Stimulated activated CD4-positive, alpha-beta T cell treated with anti-CD3 and anti-CD28 coated beads, Interleukin-12 subunit alpha, Interleukin-12 subunit beta, amount 100 ng/mL, for 48 hours (primary cell): ENCODE results near the gene SUCLG2.

Experiments used
- DNase-seq, 3 donors: peaks; one replicate each; pipeline ENCODE4 v3.0.0-alpha.2; 2020; ENCODE audit warnings: low read depth in 2 of 3, low spot score in 1 of 3

SUCLG2 gene

DNA sequence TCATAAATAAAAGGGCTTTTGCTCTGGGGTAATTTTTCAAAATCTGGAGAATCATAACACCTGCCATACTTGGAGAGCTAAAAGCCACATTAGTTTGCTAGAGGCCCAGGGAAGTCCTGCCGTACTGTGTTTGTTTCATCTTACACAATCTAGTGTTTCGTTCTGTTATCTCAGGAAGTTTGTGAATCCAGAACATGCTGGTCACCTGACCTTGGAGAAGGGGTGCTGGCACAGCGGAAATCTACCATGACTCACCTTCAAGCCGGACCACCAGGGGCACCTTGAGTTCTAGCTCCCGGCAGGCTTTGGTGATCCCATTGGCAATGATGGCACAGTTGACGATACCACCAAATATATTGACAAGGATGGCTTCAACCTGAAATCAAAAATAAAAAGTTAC, 253.9 kb downstream of the SUCLG2 start:
- no peak for DNase-seq

DNA sequence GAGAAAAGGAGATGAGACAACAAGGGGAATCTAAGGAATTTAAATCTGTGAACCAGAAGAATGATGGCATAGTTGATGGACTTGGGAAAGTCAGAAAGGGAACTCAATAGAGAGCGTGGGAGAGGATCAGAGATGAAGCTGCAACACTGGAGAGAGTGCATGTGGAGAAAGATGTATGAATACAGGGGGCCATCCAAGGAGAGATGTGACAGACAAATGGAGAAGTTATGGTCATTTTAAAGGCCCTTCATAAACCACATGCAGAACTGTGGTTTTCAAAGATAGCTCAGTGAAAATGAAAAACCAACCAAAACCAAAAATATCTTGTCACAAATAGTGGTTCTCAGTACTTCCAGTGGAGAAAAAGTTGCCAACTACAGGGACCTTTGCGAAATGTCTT, 265.2 kb downstream of the SUCLG2 start:
- DNase-seq = no peak

- no peak for DNase-seq
Observed at GRCh38 chr3:67388738-67389137, 265.7 kb downstream of the SUCLG2 start.

DNA sequence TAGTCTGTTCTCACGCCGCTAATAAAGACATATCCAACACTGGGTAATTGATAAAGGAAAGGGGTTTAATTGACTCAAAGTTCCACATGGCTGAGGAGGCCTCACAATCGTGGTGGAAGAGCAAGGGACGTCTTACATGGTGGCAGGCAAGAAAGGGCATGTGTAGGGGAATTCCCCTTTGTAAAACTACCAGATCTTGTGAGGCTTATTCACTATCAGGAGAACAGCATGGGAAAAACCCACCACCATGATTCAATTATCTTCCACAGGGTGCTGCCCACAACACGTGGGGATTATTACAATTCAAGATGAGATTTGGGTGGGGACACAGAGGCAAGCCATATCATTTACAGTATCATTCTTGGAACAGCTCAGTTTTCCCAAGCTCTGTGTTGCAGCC, 268.0 kb downstream of the SUCLG2 start:
- no peak for DNase-seq

DNA sequence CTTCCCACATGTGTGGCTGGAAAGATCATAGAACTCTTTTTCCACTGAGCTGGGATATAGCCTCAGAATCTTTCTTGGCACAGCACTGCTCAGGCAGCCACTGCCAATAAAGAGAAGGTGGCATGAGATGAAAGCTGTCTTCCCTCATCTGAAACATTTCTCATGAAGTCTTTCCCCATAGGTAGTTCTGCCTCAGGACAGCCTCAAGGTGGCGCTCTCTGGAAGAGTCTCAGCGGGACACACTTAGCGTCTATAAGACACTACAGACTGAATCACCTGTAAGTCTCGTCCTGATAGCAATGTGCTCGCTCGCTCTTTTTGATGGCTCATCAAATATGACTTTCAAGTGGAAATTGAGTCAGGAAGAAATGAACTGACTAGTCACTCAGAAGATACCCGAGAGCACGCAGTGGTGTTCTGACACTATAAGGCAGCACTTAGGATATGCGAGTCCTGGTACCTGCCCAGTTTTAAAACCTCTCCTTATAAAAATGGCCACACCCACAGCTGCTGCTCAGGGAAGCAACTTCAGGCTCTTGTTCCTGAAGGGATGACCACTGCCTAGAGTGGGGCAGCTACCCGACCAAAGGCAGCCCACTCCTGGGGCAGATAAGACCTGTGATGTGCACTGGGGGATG, 269.5 kb downstream of the SUCLG2 start:
- peak; percentile 12 to 32 (median 24) for DNase-seq

- DNase-seq = no peak
Observed at GRCh38 chr3:67384016-67384415, 270.4 kb downstream of the SUCLG2 start.

- no peak for DNase-seq
Observed at GRCh38 chr3:67383379-67383778, 271.0 kb downstream of the SUCLG2 start.

DNA sequence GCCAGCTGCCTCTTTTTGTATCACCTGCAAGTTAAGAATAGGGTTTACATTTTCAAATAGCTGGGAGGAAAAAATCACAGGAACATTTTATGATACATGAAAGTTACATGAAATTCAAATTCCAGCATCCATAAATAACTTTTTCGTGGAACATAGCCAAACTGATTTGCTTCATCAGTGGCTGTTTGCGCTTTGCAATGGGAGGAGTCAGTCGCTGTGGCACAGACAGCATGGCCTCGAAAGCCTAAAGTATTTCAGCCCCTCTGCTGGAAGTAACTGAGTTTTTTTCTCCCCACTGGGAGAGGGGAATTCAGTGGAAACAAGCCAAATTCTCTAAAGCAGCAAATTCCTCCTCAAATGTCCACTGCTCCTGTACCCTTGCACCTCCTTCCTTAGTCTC, 271.9 kb downstream of the SUCLG2 start:
- no peak for DNase-seq

DNA sequence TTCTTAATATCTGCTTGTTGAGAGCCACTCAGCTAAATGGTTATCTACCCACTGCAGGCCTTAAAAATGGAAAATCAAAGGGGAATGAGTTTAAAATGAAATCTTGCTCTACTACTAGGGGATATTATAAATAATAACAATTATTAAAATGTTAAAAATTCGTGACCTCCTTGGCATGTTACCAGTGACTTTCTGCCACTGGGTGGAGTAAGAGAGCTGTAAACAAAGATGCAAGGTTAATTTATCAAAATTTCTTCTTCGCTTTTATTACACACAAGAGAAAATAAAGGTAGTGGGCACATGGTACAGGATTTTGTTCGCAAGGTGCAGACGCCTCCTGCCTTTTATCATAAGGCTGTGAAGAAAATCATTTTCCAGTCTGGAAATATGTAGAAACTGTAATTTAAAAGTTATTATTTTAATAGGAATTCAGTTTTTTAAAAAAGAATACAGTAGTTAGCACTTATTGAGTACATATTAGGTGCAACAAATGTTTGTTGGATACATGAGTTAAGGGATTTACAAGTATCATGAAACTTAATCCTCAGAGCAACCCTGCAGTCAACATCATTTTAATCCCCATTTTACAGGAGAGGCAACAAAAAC, 272.6 kb downstream of the SUCLG2 start:
- DNase-seq = peak in 1 of 3 donors; percentile 35

DNA sequence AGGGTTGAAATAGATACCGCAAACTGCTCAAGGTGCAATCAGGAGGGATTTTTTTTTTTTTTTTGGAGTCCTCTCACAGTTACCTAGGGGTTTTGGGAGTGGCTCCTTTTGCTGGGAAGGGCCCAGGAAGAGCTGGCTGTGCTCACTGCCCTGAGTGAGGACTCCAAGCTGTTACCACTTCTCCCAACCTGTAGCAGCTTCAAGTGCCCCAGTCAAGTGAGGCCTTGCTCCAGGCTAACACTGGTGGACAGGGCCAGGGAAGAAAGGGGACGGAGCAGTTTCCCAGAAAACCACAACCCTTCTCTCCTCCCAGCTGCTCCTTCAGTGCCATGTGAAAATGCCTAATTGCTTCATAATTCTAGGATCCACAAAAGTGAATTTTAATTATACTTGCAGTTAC, 274.3 kb downstream of the SUCLG2 start:
- DNase-seq = no peak

GRCh38 chr3:67377299-67377698, 277.1 kb downstream of the SUCLG2 start:
- no peak for DNase-seq

DNA sequence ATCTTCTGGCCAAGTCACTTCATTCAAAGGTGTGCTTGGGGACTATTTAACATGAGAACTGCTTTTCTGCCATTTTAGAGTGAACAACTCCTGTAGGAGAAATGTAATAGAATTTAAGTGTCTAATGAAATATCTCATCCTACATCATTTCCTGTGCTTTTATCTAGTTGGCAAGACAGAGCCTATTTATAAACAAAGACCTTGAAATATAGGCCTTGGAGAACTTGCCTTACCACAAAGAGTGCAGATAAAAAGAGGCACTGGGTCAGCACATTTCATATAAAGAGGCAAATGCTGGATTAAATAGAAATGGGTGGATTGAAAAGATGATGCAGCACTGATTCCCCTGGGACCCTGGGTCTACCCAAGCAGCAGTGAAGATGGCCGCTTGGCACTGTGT, 278.0 kb downstream of the SUCLG2 start:
- no peak for DNase-seq

DNA sequence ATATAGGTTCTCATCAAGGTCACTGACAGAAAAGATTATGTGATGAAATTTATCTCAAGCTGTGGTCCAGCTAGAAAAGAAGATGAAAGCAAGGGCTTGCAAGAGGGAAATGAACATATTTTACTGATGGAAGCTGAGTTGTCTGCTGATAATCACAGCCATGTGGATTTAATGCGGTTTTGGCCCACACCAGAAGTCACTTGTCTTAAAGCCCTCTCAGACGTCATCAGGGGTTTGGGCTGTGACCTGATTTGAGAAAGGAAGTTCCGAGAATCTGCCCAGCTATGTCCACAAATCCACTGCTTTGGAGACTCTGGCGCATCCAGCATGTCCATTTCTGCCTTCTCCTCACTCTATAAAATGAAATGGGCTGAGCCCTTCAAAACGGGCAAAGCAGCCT, 278.4 kb downstream of the SUCLG2 start:
- no peak for DNase-seq

DNA sequence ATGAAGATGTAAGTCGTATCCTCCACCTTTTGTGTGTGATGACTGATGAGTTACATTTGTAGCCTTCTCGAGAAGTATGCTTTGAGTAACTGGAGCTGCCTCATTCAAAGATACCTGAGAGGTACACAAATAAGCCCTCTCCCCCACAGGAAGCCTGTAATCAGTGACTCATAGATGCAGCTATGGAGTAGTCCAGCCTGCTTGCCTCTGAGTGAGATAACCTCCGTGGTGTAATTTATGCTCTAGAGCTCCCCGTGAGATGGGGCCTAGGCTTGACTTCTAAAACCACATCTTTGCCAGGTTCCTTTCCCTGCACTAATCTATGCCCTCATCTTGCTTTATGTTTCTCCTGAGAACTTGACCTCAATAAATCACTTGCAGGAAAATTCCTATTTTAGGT, 291.7 kb downstream of the SUCLG2 start:
- DNase-seq = peak in 1 of 3 donors; percentile 24

DNA sequence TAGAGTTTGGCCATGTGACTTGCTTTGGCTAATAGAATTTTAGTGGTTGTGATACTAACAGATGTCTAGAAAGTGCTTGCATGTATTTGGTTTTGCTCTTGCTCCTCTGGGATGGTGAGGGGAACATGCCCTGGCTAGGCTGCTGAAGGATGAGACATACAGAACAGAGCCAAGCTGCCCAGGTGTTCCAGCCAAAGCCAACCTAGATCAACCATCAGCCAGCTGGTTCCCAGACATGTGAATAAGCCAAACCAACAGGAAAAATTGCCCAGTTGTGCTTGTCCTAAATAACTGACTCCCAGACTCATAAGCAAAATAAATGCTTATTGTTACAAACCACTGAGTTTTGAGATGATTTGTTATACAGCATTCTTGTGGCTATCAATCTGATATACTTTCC, 292.6 kb downstream of the SUCLG2 start:
- no peak for DNase-seq

DNA sequence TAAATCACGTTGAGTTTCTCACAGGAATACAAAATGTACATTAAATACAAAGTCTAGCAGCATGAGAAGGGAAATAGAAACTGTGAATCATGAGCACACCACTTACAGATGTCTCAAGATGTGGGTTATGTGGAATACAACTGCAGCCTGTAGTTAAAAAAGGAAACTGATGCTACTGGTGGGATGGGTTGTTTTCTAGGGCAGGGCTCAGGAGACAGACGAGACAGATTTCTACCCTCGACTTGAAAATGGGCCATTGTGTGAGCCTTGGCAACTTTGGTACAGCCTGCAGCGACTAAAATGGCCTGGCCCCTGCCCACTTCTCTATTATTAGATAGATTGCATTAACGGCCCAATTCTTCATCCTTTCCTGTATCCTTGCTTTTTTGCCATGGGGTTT, 293.1 kb downstream of the SUCLG2 start:
- DNase-seq = no peak

DNA sequence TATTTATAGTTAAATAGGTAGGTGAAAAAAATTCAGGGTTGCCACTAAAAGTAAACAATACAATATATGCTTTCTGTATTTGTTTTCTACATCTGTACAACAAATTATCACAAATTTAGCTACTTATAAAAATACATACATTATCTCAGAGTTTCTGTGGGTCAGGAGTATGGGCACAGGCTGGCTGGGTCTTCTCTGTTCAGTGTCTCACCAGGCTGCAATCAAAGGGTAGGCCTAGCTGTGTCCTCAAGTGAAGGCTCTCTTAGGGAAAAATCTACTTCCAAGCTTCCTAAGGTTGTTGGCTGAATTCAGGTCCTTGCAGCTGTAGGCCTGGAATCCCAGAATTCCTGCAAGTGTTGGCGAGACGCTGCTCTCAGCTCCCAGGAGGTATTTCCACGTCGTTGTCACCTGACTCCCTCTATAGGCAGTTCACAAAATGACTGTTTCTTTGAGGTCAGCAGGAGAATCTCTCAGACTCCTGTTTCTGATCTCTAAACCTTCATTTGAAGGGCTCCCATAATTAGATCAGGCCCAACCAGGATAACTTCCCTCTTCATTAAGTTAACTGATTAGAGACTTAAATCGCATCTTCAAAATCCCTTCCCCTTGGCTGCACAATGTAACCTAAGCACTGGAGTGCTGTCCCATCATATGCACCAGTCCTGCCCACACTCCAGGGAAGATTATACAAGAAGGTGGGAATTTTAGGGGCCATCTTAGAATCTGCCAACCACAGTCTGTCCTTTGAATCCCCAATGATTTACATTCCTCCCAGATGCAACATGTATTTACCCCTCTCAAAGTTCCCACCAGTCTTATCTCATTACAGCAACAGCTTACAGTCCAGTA, 296.6 kb downstream of the SUCLG2 start:
- DNase-seq = no peak

GRCh38 chr3:67349551-67350174, 304.7 kb downstream of the SUCLG2 start:
- DNase-seq = peak; percentile 34 to 48 (median 46)

GRCh38 chr3:67346081-67346480, 308.3 kb downstream of the SUCLG2 start:
- no peak for DNase-seq

GRCh38 chr3:67335813-67336212, 318.6 kb downstream of the SUCLG2 start:
- no peak for DNase-seq

- no peak for DNase-seq
Observed at GRCh38 chr3:67334588-67334987, 319.8 kb downstream of the SUCLG2 start.

- peak in 2 of 3 donors; percentile 32 to 58 for DNase-seq
Observed at GRCh38 chr3:67329358-67329757, 325.1 kb downstream of the SUCLG2 start.
